Measurements from ENCODE around the gene BLOC1S2. TPM values are rescaled to one million over a fixed set of nuclear protein-coding genes. Genes with fewer than 3 reads are reported as not detected.

Gene BLOC1S2
- total and polyA plus RNA-seq, 2 of the 8 experiments (the other 6 are each of a cell fraction or from before 2014, with no cell fraction given): 25.1 to 50.6 TPM

DNA sequence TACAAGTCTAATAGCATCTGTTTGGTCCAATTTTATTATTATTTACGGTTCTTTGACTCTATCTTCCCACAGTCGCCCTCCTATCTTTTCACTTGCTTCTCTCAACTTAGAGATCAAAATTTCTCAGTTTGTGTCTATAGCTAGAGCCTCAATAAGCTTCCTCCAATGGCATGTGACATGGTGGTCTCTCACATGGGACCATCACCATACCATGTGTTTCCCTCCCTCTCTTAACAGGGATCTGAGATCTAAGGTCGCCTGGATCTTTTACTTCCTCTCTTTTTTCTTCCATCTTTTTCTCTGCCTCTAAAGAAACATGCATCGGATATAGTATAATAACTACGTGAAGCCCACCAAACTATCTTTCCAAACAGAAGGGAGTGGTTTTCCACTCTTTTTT, 41.7 kb upstream of the BLOC1S2 start:
- no peak for FAIRE-seq
- POLR2A ChIA-PET (ENCODE audit: partially characterized antibody): no interaction called here
- no peak overlapping the region for H2BK20ac ChIP-seq (ENCODE audit: low read length)
- TF ChIP-seq HDAC6 (IDR thresholded peaks at IDR 0.05; ENCODE audit: low read depth, low read length) (no peak), CEBPB (IDR thresholded peaks at IDR 0.05; ENCODE audit: low read depth, low read length) (no peak), POU5F1 (IDR thresholded peaks at IDR 0.05; ENCODE audit: low read depth, low read length) (no peak), MAFK (IDR thresholded peaks at IDR 0.05; ENCODE audit: low read depth, low read length) (no peak), SIRT6 (IDR thresholded peaks at IDR 0.05; ENCODE audit: low read length) (no peak), RBBP5 (IDR thresholded peaks at IDR 0.05; ENCODE audit: borderline replicate concordance, low read depth, low read length) (no peak), TEAD4 (IDR thresholded peaks at IDR 0.05; ENCODE audit: low read depth, low read length) (no peak)

More for the DNA sequence above, 41.7 kb upstream of the BLOC1S2 start:
- Histone ChIP-seq H4K5ac (ENCODE audit: insufficient read length, low read depth, low read length) (no peak overlapping the region), H3K79me1 (ENCODE audit: low read depth, low read length) (no peaks in the 10 kb centered on the region), H2BK120ac (replicated peaks; ENCODE audit: low read depth, low read length) (no peak overlapping the region), H3K36me3 (ENCODE audit: control insufficient read depth in 2 of 4, insufficient read depth in 4 of 4, low read length in 3 of 4) (no peaks in the 10 kb centered on the region), H2AFZ (ENCODE audit: low read length) (no peak overlapping the region), H2BK12ac (ENCODE audit: low read depth, low read length) (no peak overlapping the region), H3K79me2 (ENCODE audit: control insufficient read depth in 1 of 2, insufficient read depth in 2 of 2, low read length in 2 of 2) (no peaks in the 10 kb centered on the region), H3K9ac (replicated peaks in 1 of 4; ENCODE audit: extremely low read depth in 1 of 4, low read depth in 3 of 4, low read length in 3 of 4) (no peak overlapping the region), H4K8ac (ENCODE audit: extremely low read depth, insufficient read depth, low read length) (no peak overlapping the region), H3K56ac (replicated peaks; ENCODE audit: insufficient read length, low read depth, low read length) (no peak overlapping the region), H3K27ac (ENCODE audit: low read depth, low read length) (no peak overlapping the region), H2AK5ac (ENCODE audit: low read depth, low read length) (no peak overlapping the region), H3K14ac (ENCODE audit: insufficient read length) (no peak overlapping the region), H3K4me1 (replicated peaks in 1 of 4; ENCODE audit: control insufficient read depth in 3 of 4, insufficient read depth in 4 of 4, low read length in 3 of 4) (no peaks in the 10 kb centered on the region; a peak in 1 of 7 replicates), H3K27me3 (replicated peaks in 1 of 4; ENCODE audit: control insufficient read depth in 3 of 4, extremely low read depth in 1 of 4, insufficient read depth in 3 of 4, low read length in 3 of 4) (no peaks in the 10 kb centered on the region; a peak in 3 of 7 replicates), H3K4me3 (ENCODE audit: extremely low read depth in 1 of 4, insufficient read depth in 2 of 4, low read depth in 3 of 4, low read length in 4 of 4) (no peak overlapping the region), H2BK5ac (ENCODE audit: low read depth, low read length) (no peak overlapping the region), H4K91ac (replicated peaks; ENCODE audit: insufficient read length, low read length) (no peak overlapping the region), H2BK15ac (ENCODE audit: low read length) (no peak overlapping the region), H3K4ac (replicated peaks; ENCODE audit: insufficient read length, low read depth, low read length) (no peak overlapping the region), H3K23ac (ENCODE audit: insufficient read length) (no peak overlapping the region), H4K20me1 (replicated peaks in 1 of 2; ENCODE audit: control insufficient read depth in 1 of 2, insufficient read depth in 2 of 2, low read length in 2 of 2) (no peaks in the 10 kb centered on the region), H3K4me2 (ENCODE audit: insufficient read depth in 1 of 2, low read depth in 2 of 2, low read length in 2 of 2) (no peak overlapping the region), H3K9me3 (ENCODE audit: insufficient read depth in 2 of 2, low read depth in 1 of 2, low read length in 1 of 2) (no peaks in the 10 kb centered on the region), H3K23me2 (ENCODE audit: low read depth, low read length) (no peaks in the 10 kb centered on the region), H3K18ac (ENCODE audit: extremely low read depth, low read length) (no peak overlapping the region)
- 62% methylated on average over 5 of the region's 5 CpGs; no CpG with 5 or more reads in 1 of the 2 experiments for WGBS, 2 experiments (ENCODE audit: extremely low coverage in 1 of 2, insufficient coverage in 1 of 2, insufficient read length in 1 of 2, insufficient replicate concordance in 2 of 2, low coverage in 1 of 2, low lambda C conversion rate in 2 of 2, missing lambda C conversion rate in 1 of 2)
- CTCF ChIA-PET (ENCODE audit: partially characterized antibody): interaction anchor here (0.7 to 21.7 kb wide), 8 partner anchors 9 to 190 kb away, joined by 3 to 226 read pairs (median 8); no protein-coding TSS in a partner anchor
- DNase-seq (ENCODE audit: low read depth in 1 of 2, low spot score in 2 of 2): no peak
